HG02981 (cell line): Measurements from ENCODE around the gene EVL.

Experiments
- ATAC-seq: cut with Tn5 transposase; IDR thresholded peaks from one replicate; pipeline ENCODE4 v1.9.1; 2021; ENCODE audit warnings: mild to moderate bottlenecking, moderate library complexity; ENCODE audit not compliant: unreplicated experiment

EVL gene

GRCh38 chr14:100192250-100192671 is 127.0 kb downstream of the EVL start:
- no peak for ATAC-seq

DNA sequence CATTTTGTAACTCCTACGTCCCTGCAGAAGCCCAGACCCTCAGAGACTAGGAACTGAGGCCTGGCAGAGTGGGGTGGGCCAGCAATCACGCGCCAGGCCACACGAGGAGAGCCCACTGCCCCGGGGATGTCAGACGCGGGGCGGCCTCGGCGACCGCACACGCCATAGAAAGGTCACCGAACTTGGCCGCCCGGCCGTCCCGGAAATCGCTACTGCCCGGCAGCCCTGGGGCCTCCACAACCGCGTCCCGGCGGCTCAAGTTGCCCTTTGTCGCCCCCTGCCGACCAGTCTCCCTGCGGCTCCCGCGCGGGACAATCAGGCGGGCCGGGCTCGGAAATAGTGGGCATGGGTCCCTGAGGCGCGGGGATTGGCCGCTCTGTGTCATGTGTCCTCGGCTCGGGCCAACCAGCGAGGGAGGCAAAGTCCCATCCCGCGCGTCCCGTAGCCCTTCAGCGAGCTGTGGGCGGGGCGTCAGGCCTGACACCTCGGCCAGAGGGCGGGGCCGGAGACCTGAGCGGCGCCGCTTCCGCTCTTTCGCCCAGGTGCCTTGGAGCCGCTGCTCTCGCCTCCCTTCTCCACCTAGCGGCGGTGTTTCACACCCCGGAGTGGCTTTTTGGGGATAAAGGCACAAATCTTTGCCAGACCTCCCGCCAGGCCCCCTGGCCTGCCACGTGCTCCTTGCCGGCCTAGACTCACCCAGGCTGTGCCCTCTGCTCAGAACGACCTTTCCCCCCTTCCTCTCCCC is 127.6 kb downstream of the EVL start:
- ATAC-seq: peak; percentile 99
